ENCODE results near the gene ANKRD63.
A peak's percentile ranks its signal among the peaks of the same experiment; 100 is the strongest.

ANKRD63 gene

GRCh38 chr15:40282869-40283614, at the start of gene ANKRD63:
TSS of gene ANKRD63 (minus strand) at chr15:40283064. CDS start at chr15:40282586, 478 bp downstream.
- DNase-seq = no peak

GRCh38 chr15:40332113-40332781, 49.4 kb upstream of the ANKRD63 start:
- no peak for DNase-seq

GRCh38 chr15:40331637-40332036, 48.8 kb upstream of the ANKRD63 start:
- DNase-seq = no peak

- no peak for DNase-seq
Measured at GRCh38 chr15:40331026-40331425, 48.2 kb upstream of the ANKRD63 start.

GRCh38 chr15:40330368-40330836, 47.5 kb upstream of the ANKRD63 start:
- peak; percentile 71 for DNase-seq

GRCh38 chr15:40329804-40330203, 46.9 kb upstream of the ANKRD63 start:
- DNase-seq = no peak

GRCh38 chr15:40328751-40329150, 45.9 kb upstream of the ANKRD63 start:
- no peak for DNase-seq

- DNase-seq = no peak
Measured at GRCh38 chr15:40328176-40328575, 45.3 kb upstream of the ANKRD63 start.

GRCh38 chr15:40327457-40327856, 44.6 kb upstream of the ANKRD63 start:
- DNase-seq = no peak

- no peak for DNase-seq
Measured at GRCh38 chr15:40325700-40326099, 42.8 kb upstream of the ANKRD63 start.

- no peak for DNase-seq
Measured at GRCh38 chr15:40325188-40325587, 42.3 kb upstream of the ANKRD63 start.

GRCh38 chr15:40323953-40324937, 41.4 kb upstream of the ANKRD63 start:
- DNase-seq = no peak

GRCh38 chr15:40323239-40323952, 40.5 kb upstream of the ANKRD63 start, which contains the start of gene INAFM2:
TSS of gene INAFM2 (plus strand) at chr15:40323692. CDS start at chr15:40324056, 364 bp downstream.
- DNase-seq = peak; percentile 81

- no peak for DNase-seq
Measured at GRCh38 chr15:40322531-40323238, 39.8 kb upstream of the ANKRD63 start.

GRCh38 chr15:40320931-40321371, 38.1 kb upstream of the ANKRD63 start:
- DNase-seq = no peak

GRCh38 chr15:40320409-40320808, 37.5 kb upstream of the ANKRD63 start:
- no peak for DNase-seq

GRCh38 chr15:40317580-40317979, 34.7 kb upstream of the ANKRD63 start:
- no peak for DNase-seq

GRCh38 chr15:40316931-40317330, 34.1 kb upstream of the ANKRD63 start:
- no peak for DNase-seq

GRCh38 chr15:40314723-40315276, 31.9 kb upstream of the ANKRD63 start:
- no peak for DNase-seq

- DNase-seq = peak; percentile 51
Measured at GRCh38 chr15:40313531-40314398, 30.9 kb upstream of the ANKRD63 start.
